ENCODE results near the gene ZNF467. TPM values are rescaled to one million over a fixed set of nuclear protein-coding genes. Genes with fewer than 3 reads are reported as not detected.

Gene ZNF467
- total RNA-seq, 2 donors from 2014 or later: 0.91 to 2.5 TPM

DNA sequence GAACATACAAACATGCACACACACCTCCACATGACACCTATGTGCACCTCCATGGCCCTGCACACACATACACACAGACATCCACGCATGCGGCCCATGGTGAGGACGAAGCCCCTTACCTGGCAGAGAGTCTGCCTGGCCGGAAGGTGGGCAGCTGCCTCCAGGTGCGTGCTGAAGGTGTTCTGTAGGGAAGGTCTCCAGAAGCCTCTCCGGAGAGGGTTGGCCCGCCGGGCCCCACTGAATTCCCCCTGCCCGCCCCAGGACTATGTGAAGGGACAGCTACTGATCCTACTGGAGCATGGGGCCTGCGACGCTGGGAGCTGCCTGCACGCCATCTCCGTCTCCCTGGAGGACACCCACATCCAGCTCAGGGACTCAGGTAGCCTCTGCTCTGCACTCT lies 8.5 kb upstream of the ZNF467 start:
- 86 to 94% methylated on average over 4 to 13 of the region's 13 CpGs for WGBS, 2 experiments (ENCODE audit: insufficient coverage in 1 of 2, insufficient read length in 1 of 2)
- Mint-ChIP-seq H3K9me3 (no peaks in the 10 kb centered on the region), H3K4me3 (no peak overlapping the region), H3K36me3 (ENCODE audit: low read depth) (no peaks in the 10 kb centered on the region), H3K27me3 (ENCODE audit: insufficient read depth) (peaks cover 50% of the 10 kb centered on the region), H3K4me1 (no peaks in the 10 kb centered on the region), H3K27ac (no peak overlapping the region)
- Histone ChIP-seq H3K9me3 (ENCODE audit: control insufficient read depth, low read length) (no peaks in the 10 kb centered on the region), H3K27ac (ENCODE audit: low read depth, low read length) (no peak overlapping the region), H3K4me3 (ENCODE audit: low read length) (no peak overlapping the region), H3K4me1 (ENCODE audit: control insufficient read depth, insufficient read depth, low read length) (no peaks in the 10 kb centered on the region), H3K36me3 (ENCODE audit: control insufficient read depth, insufficient read depth, low read length) (no peaks in the 10 kb centered on the region), H3K27me3 (ENCODE audit: control insufficient read depth, insufficient read depth, low read length, poor library complexity, severe bottlenecking) (peaks cover 2% of the 10 kb centered on the region), H3K9ac (ENCODE audit: extremely low read depth, low read length, poor library complexity, severe bottlenecking) (no peak overlapping the region)
- no peak for DNase-seq
- TF ChIP-seq, protein P1, sequence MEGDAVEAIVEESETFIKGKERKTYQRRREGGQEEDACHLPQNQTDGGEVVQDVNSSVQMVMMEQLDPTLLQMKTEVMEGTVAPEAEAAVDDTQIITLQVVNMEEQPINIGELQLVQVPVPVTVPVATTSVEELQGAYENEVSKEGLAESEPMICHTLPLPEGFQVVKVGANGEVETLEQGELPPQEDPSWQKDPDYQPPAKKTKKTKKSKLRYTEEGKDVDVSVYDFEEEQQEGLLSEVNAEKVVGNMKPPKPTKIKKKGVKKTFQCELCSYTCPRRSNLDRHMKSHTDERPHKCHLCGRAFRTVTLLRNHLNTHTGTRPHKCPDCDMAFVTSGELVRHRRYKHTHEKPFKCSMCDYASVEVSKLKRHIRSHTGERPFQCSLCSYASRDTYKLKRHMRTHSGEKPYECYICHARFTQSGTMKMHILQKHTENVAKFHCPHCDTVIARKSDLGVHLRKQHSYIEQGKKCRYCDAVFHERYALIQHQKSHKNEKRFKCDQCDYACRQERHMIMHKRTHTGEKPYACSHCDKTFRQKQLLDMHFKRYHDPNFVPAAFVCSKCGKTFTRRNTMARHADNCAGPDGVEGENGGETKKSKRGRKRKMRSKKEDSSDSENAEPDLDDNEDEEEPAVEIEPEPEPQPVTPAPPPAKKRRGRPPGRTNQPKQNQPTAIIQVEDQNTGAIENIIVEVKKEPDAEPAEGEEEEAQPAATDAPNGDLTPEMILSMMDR (conservative IDR thresholded peaks at IDR 0.05): no peak

DNA sequence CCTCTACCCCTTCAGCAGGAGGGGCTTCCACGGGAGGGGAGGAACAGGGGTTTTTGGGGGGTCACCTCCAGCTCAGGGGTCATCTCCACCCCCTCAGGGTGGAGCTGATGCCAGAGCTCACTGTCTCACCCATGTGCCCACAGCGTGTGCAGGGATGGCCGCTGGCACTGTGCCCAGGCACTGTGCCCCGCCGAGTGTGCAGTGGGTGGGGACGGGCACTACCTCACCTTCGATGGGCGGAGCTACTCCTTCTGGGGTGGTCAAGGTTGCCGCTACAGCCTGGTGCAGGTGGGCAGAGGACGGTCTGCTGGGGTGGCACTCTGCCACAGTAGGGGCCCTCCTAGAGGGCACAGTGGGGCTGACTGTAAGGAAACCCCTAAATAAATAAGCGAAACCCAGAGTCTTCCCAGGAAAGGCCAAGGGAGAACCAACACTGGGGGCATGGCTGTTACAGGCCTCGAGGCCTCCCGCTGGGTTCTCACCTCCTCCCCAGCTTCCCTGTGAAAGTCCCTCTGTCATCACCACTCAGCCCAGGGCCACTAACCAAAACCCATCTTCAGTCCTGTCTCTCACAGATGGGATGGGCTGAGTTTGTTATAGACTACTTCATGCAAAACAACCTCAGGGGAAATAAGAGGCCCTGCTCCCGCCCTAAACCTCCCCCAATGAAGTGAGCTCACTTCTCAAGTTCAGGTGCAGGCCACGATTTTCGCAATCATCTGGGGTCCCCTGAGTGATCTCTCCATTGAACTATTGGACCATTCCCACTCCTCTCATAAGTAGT lies 7.4 kb upstream of the ZNF467 start:
- no peak overlapping the region for H3K9ac ChIP-seq (ENCODE audit: extremely low read depth, low read length, poor library complexity, severe bottlenecking)
- peaks cover 45% of the 10 kb centered on the region for H3K27me3 Mint-ChIP-seq (ENCODE audit: insufficient read depth)
- H3K4me1 ChIP-seq (ENCODE audit: control insufficient read depth, insufficient read depth, low read length): no peaks in the 10 kb centered on the region
- no peak for DNase-seq
- no peaks in the 10 kb centered on the region for H3K9me3 Mint-ChIP-seq
- no peaks in the 10 kb centered on the region for H3K27me3 ChIP-seq (ENCODE audit: control insufficient read depth, insufficient read depth, low read length, poor library complexity, severe bottlenecking)
- no peak overlapping the region for H3K27ac ChIP-seq (ENCODE audit: low read depth, low read length)
- H3K27ac Mint-ChIP-seq: no peak overlapping the region
- TF ChIP-seq, protein P1 (conservative IDR thresholded peaks at IDR 0.05): no peak
- no peaks in the 10 kb centered on the region for H3K36me3 ChIP-seq (ENCODE audit: control insufficient read depth, insufficient read depth, low read length)
- H3K4me3 ChIP-seq (ENCODE audit: low read length): no peak overlapping the region
- 88 to 90% methylated on average over 12 to 16 of the region's 16 CpGs for WGBS, 2 experiments (ENCODE audit: insufficient coverage in 1 of 2, insufficient read length in 1 of 2)
- H3K4me3 Mint-ChIP-seq: no peak overlapping the region
- no peaks in the 10 kb centered on the region for H3K9me3 ChIP-seq (ENCODE audit: control insufficient read depth, low read length)
- H3K36me3 Mint-ChIP-seq (ENCODE audit: low read depth): no peaks in the 10 kb centered on the region
- H3K4me1 Mint-ChIP-seq: no peaks in the 10 kb centered on the region

DNA sequence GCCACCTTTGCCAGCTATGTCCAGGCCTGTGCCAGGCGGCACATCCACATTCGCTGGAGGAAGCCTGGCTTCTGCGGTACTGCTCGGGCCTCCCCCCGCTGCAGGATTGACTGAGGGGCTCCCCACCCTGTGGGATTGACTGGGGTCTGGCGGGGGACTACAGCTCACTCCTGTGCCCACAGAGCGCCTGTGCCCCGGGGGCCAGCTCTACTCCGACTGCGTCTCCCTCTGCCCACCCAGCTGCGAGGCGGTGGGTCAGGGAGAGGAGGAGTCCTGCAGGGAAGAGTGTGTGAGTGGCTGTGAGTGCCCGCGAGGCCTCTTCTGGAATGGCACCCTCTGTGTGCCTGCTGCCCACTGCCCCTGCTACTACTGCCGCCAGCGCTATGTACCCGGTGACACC lies 6.7 kb upstream of the ZNF467 start:
- no peak overlapping the region for H3K9ac ChIP-seq (ENCODE audit: extremely low read depth, low read length, poor library complexity, severe bottlenecking)
- Mint-ChIP-seq H3K36me3 (ENCODE audit: low read depth) (no peaks in the 10 kb centered on the region), H3K4me1 (no peaks in the 10 kb centered on the region), H3K9me3 (no peaks in the 10 kb centered on the region), H3K4me3 (no peak overlapping the region), H3K27ac (no peak overlapping the region), H3K27me3 (ENCODE audit: insufficient read depth) (peaks cover 47% of the 10 kb centered on the region)
- H3K4me1 ChIP-seq (ENCODE audit: control insufficient read depth, insufficient read depth, low read length): no peaks in the 10 kb centered on the region
- H3K27me3 ChIP-seq (ENCODE audit: control insufficient read depth, insufficient read depth, low read length, poor library complexity, severe bottlenecking): peaks cover 5% of the 10 kb centered on the region
- no peaks in the 10 kb centered on the region for H3K36me3 ChIP-seq (ENCODE audit: control insufficient read depth, insufficient read depth, low read length)
- WGBS, 2 experiments (ENCODE audit: insufficient coverage in 1 of 2, insufficient read length in 1 of 2): 90 to 94% methylated on average over 2 to 17 of the region's 17 CpGs
- H3K27ac ChIP-seq (ENCODE audit: low read depth, low read length): no peak overlapping the region
- TF ChIP-seq, protein P1 (conservative IDR thresholded peaks at IDR 0.05): no peak
- no peaks in the 10 kb centered on the region for H3K9me3 ChIP-seq (ENCODE audit: control insufficient read depth, low read length)
- DNase-seq: no peak
- H3K4me3 ChIP-seq (ENCODE audit: low read length): no peak overlapping the region

All from endodermal cell (in vitro differentiated cells).